T-helper 9 cell (primary cell): ENCODE data around the gene MRGPRX2.

ENCODE experiments used
- DNase-seq: peaks from one replicate; pipeline ENCODE4 v3.0.0-alpha.2; 2020
- total RNA-seq, 2 donors: gene quantifications; one replicate each; lab custom pipeline; 2026; lab: John Stamatoyannopoulos, UW

The MRGPRX2 gene
- total RNA-seq: 0 reads per million in 2 donors

GRCh38 chr11:19060629-19061028, at the start of gene MRGPRX2:
MRGPRX2 (minus strand) TSS chr11:19060717; CDS start chr11:19056402, 4,315 bp downstream.
- no peak for DNase-seq

- no peak for DNase-seq
These were observed 49.8 kb upstream of the MRGPRX2 start for GRCh38 chr11:19110295-19110694.

- DNase-seq: no peak
These were observed 46.6 kb upstream of the MRGPRX2 start for GRCh38 chr11:19107125-19107524.

- DNase-seq: no peak
These were observed 44.5 kb upstream of the MRGPRX2 start for GRCh38 chr11:19105011-19105410.

GRCh38 chr11:19102521-19102900, 42.0 kb upstream of the MRGPRX2 start:
- no peak for DNase-seq

GRCh38 chr11:19101796-19102520, 41.4 kb upstream of the MRGPRX2 start:
- no peak for DNase-seq

- no peak for DNase-seq
These were observed 40.4 kb upstream of the MRGPRX2 start for GRCh38 chr11:19100885-19101284.

GRCh38 chr11:19099093-19099492, 38.6 kb upstream of the MRGPRX2 start:
- DNase-seq: no peak

GRCh38 chr11:19094859-19095258, 34.3 kb upstream of the MRGPRX2 start:
- no peak for DNase-seq

GRCh38 chr11:19093976-19094375, 33.5 kb upstream of the MRGPRX2 start:
- DNase-seq: no peak

- DNase-seq: no peak
These were observed 32.3 kb upstream of the MRGPRX2 start for GRCh38 chr11:19092850-19093249.

- DNase-seq: no peak
These were observed 31.8 kb upstream of the MRGPRX2 start for GRCh38 chr11:19092342-19092741.

GRCh38 chr11:19091366-19091765, 30.8 kb upstream of the MRGPRX2 start:
- DNase-seq: no peak

GRCh38 chr11:19089421-19089820, 28.9 kb upstream of the MRGPRX2 start:
- DNase-seq: no peak

- DNase-seq: no peak
These were observed 28.3 kb upstream of the MRGPRX2 start for GRCh38 chr11:19088791-19089190.

GRCh38 chr11:19087658-19088057, 27.1 kb upstream of the MRGPRX2 start:
- DNase-seq: no peak

- DNase-seq: no peak
These were observed 24.3 kb upstream of the MRGPRX2 start for GRCh38 chr11:19084661-19085315.

GRCh38 chr11:19083166-19083565, 22.6 kb upstream of the MRGPRX2 start:
- DNase-seq: no peak

- no peak for DNase-seq
These were observed 20.1 kb upstream of the MRGPRX2 start for GRCh38 chr11:19080579-19080993.

- no peak for DNase-seq
These were observed 19.3 kb upstream of the MRGPRX2 start for GRCh38 chr11:19079643-19080440.

GRCh38 chr11:19077965-19078364, 17.4 kb upstream of the MRGPRX2 start:
- no peak for DNase-seq

- DNase-seq: peak; percentile 44
These were observed 16.4 kb upstream of the MRGPRX2 start for GRCh38 chr11:19076744-19077589.

GRCh38 chr11:19075636-19076035, 15.1 kb upstream of the MRGPRX2 start:
- no peak for DNase-seq
